Stimulated activated CD8-positive, alpha-beta memory T cell treated with anti-CD3 and anti-CD28 coated beads, Interleukin-7, amount 100 ng/mL, for 24 hours (primary cell): ENCODE data around the gene FGFR4.
A peak's percentile ranks its signal among the peaks of the same experiment; 100 is the strongest.

Experiments used
- DNase-seq: peaks from one replicate; pipeline ENCODE4 v3.0.0-alpha.2; 2020; ENCODE audit warnings: low read depth

FGFR4 gene

GRCh38 chr5:177132136-177133095, 45.7 kb downstream of the FGFR4 start:
- no peak for DNase-seq

- peak; percentile 70 for DNase-seq
Observed at GRCh38 chr5:177133096-177133852, 46.6 kb downstream of the FGFR4 start, which contains the start of gene NSD1. TSS of gene NSD1 (plus strand) at chr5:177133773. CDS start at chr5:177135104, 1,331 bp downstream.

DNA sequence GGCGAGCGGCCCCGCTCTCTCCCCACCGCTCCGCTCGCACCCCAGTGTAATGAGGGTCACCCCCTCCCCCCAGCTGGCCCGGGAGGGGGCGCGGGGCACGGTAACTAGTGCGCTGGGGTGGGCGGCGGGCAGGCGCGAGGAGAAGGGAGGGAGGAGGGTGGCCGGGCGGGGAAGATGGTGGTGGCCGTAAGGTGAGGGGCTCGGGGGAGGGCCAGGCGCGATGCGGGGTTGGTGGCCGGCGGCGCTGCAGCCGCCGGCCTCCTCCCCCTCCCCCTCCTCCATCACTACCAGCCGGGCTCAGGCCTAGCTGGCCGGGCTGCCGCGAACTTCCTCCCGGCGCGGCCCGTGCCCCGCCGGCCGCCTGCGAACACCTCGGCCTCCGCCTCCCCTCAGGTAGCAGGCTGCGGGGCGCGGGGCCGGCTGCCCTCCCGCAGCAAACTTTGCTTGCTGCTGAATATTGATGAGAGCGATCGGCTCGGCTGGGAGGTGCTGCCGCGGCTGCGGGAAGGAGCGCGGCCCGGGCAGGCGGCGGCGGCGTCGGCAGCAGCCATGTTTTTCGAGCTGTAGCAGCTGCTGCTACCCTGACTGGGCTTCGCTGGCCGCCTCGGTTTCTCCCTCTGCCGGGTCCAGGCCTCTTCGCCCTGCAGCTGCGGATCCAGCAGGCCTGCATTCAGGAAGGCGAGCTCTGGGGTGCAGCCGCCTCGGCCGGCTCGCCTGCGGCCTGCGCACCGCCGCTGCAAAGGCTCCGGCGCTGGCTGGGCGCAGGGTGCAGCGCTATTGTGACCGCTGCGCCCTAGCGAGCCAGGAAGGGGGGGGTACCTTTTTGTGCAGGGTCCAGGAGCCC, 47.4 kb downstream of the FGFR4 start:
- DNase-seq: no peak

DNA sequence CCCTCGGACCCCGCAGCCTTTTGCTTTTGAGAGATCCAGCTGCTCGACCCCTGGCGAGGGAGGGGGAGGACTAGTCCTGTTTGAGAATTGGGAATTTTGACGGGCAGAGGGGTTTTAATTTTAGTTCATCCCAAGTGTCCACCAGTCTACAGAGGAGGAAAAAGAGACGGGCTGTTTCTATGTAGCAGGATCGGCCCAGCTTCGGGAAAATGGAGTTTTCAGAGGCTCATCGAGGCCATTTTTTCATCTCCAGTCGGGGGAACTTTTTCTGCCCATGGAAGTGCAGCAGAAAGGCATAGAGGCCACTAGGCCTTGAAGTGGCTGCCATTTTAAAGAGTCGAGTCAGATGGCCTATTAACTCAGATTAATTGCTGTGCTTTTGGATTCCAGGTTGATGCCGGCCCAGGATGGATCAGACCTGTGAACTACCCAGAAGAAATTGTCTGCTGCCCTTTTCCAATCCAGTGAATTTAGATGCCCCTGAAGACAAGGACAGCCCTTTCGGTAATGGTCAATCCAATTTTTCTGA, 48.0 kb downstream of the FGFR4 start:
- no peak for DNase-seq

GRCh38 chr5:177140312-177140711, 53.6 kb downstream of the FGFR4 start:
- no peak for DNase-seq

- DNase-seq: no peak
Observed at GRCh38 chr5:177141496-177141895, 54.8 kb downstream of the FGFR4 start.

DNA sequence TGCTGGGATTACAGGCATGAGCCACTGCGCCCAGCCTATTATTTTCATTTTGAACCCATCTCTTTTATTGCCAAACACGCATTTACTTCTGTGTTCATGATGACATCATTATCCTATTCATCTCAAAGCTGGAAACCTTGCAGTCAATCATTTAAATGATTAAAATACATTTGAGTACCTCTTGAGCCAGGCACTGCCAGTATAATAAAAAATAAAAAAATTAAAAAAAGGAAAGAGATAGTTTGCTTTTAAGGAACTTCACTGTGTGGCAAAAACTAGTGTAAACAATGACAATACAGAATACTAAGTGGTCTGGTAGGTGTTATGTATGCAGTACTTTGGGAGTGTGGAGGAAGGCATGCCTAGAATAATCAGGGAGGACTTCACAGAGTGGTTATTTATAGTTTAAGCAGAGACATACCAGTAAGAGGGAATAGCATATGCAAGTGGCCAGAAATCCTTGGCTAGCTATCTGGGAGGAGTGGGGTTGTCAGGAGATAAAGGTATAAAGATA, 55.4 kb downstream of the FGFR4 start:
- DNase-seq: no peak

- DNase-seq: no peak
Observed at GRCh38 chr5:177142778-177143177, 56.1 kb downstream of the FGFR4 start.

GRCh38 chr5:177146891-177147638, 60.4 kb downstream of the FGFR4 start:
- no peak for DNase-seq
